Bronchial epithelial cell (primary cell): ENCODE measurements around the gene ZNF784. TPM values are rescaled to one million over a fixed set of nuclear protein-coding genes. Genes with fewer than 3 reads are reported as not detected.

ENCODE experiments used
- DNase-seq: peaks from one replicate; pipeline ENCODE4 v3.0.0-alpha.2; 2010; ENCODE audit warnings: low read depth
- FAIRE-seq: peaks from 2 replicates; lab custom pipeline; 2011; peaks lifted over from hg19 to GRCh38; lab: Jason Lieb, UNC
- H3K27me3 ChIP-seq: 2 replicates; pipeline ENCODE4 v1.5.1; 2011; ENCODE audit warnings: low read length; ENCODE audit not compliant: control insufficient read depth, insufficient read depth
- H3K36me3 ChIP-seq: 2 replicates; pipeline ENCODE4 v1.5.1; 2011; ENCODE audit warnings: low read length; ENCODE audit not compliant: control insufficient read depth, insufficient read depth
- H3K4me3 ChIP-seq: 2 replicates; pipeline ENCODE4 v1.5.1; 2011; ENCODE audit warnings: mild to moderate bottlenecking, low read depth, low read length, control low read depth
- CTCF ChIP-seq: IDR thresholded peaks from 2 replicates; pipeline ENCODE4 v1.5.1; 2011; ENCODE audit warnings: mild to moderate bottlenecking, moderate library complexity, low read length, control low read depth, inconsistent platforms; ENCODE audit not compliant: insufficient read depth, severe bottlenecking
- total RNA-seq: library from RNA; depleted of rRNA; stranded (reverse); fragments of >200 nt; gene quantifications from 2 replicates; pipeline ENCODE4 v1.2.1, GENCODE V29; 2014

Gene ZNF784
- total RNA-seq, 1 donor from 2014 or later, result 5.0 TPM

GRCh38 chr19:55654868-55655647 is 30.7 kb upstream of the ZNF784 start, which contains the start of gene U2AF2:
TSS of gene U2AF2 (plus strand) at chr19:55655035. CDS start at chr19:55655105, 70 bp downstream.
- peaks cover 11% of the 10 kb centered on the region for H3K36me3 ChIP-seq
- H3K4me3 ChIP-seq, result peak within 1 kb of the TSS; percentile 97
- FAIRE-seq (no peak), DNase-seq (peak; percentile 36)
- TF ChIP-seq CTCF, result no peak
- no peaks in the 10 kb centered on the region for H3K27me3 ChIP-seq

GRCh38 chr19:55654323-55654867 is 30.0 kb upstream of the ZNF784 start:
- DNase-seq, result peak; percentile 96
- peak; percentile 88 for FAIRE-seq
- no peaks in the 10 kb centered on the region for H3K27me3 ChIP-seq
- peak overlapping the region; percentile 97 for H3K4me3 ChIP-seq
- H3K36me3 ChIP-seq, result peaks cover 8% of the 10 kb centered on the region
- no peak for TF ChIP-seq CTCF

- Histone ChIP-seq H3K36me3 (peaks cover 4% of the 10 kb centered on the region), H3K4me3 (peak overlapping the region; percentile 97), H3K27me3 (no peaks in the 10 kb centered on the region)
- DNase-seq (peak; percentile 95), FAIRE-seq (no peak)
- peak; percentile 100 for TF ChIP-seq CTCF
Observed at GRCh38 chr19:55653651-55654322, 29.4 kb upstream of the ZNF784 start.

- peaks cover 1% of the 10 kb centered on the region for H3K36me3 ChIP-seq
- no peaks in the 10 kb centered on the region for H3K27me3 ChIP-seq
- H3K4me3 ChIP-seq, result no peak overlapping the region
- no peak for TF ChIP-seq CTCF
- FAIRE-seq, result no peak
- DNase-seq, result no peak
Observed at GRCh38 chr19:55652311-55653128, 28.2 kb upstream of the ZNF784 start.

GRCh38 chr19:55651236-55651635 is 26.9 kb upstream of the ZNF784 start:
- no peak for TF ChIP-seq CTCF
- H3K36me3 ChIP-seq, result no peaks in the 10 kb centered on the region
- no peak overlapping the region for H3K4me3 ChIP-seq
- FAIRE-seq (no peak), DNase-seq (no peak)
- no peaks in the 10 kb centered on the region for H3K27me3 ChIP-seq
